M059J (cell line): ENCODE data around the gene MYO1B. TPM values are rescaled to one million over a fixed set of nuclear protein-coding genes. Genes with fewer than 3 reads are reported as not detected.
"Not testable (repeated sequence)": the region's sequence is repeated elsewhere in the genome, so short reads cannot be mapped to it uniquely, and the experiment has no call there.

Experiments
- DNase-seq: peaks from one replicate; pipeline ENCODE4 v3.0.0-alpha.2; 2012; ENCODE audit warnings: low read depth
- total RNA-seq: library from RNA; depleted of rRNA; stranded (reverse); fragments of >200 nt; shearing (Covaris generic); gene quantifications from 2 replicates; pipeline ENCODE4 v1.2.3, GENCODE V29; 2014; rRNA removed

Gene MYO1B
- total RNA-seq, 1 experiment from 2014 or later: 26.2 TPM

GRCh38 chr2:191452065-191452464 lies 206.9 kb downstream of the MYO1B start:
- DNase-seq: no peak

- DNase-seq: no peak
These were observed 208.6 kb downstream of the MYO1B start for GRCh38 chr2:191453761-191454160.

GRCh38 chr2:191456506-191456905 lies 211.3 kb downstream of the MYO1B start:
- not testable (repeated sequence) for DNase-seq

GRCh38 chr2:191459158-191459557 lies 214.0 kb downstream of the MYO1B start:
- DNase-seq: no peak

- no peak for DNase-seq
These were observed 217.2 kb downstream of the MYO1B start for GRCh38 chr2:191462370-191462769.

GRCh38 chr2:191463790-191464189 lies 218.6 kb downstream of the MYO1B start:
- no peak for DNase-seq

GRCh38 chr2:191465766-191466420 lies 220.7 kb downstream of the MYO1B start:
- DNase-seq: peak; percentile 47

GRCh38 chr2:191467113-191467512 lies 221.9 kb downstream of the MYO1B start:
- DNase-seq: peak; percentile 17

GRCh38 chr2:191470306-191470705 lies 225.1 kb downstream of the MYO1B start:
- DNase-seq: no peak

- no peak for DNase-seq
These were observed 229.3 kb downstream of the MYO1B start for GRCh38 chr2:191474464-191474863.

Other genes starting within 250 kb of the MYO1B start
- gene STAT1, start 231.2 kb upstream of the MYO1B start, total RNA-seq: 386 and 537 TPM in 2 replicates
- gene STAT4, start 94.4 kb upstream of the MYO1B start, total RNA-seq: 0.22 and 0.37 TPM in 2 replicates